SKM-1 (cell line): Measurements from ENCODE around the gene GBF1.
A peak's percentile ranks its signal among the peaks of the same experiment; 100 is the strongest.

Experiments used
- DNase-seq: peaks from one replicate; lab custom pipeline; 2025; ENCODE audit not compliant: unreplicated experiment; lab: John Stamatoyannopoulos, UW

Gene GBF1

DNA sequence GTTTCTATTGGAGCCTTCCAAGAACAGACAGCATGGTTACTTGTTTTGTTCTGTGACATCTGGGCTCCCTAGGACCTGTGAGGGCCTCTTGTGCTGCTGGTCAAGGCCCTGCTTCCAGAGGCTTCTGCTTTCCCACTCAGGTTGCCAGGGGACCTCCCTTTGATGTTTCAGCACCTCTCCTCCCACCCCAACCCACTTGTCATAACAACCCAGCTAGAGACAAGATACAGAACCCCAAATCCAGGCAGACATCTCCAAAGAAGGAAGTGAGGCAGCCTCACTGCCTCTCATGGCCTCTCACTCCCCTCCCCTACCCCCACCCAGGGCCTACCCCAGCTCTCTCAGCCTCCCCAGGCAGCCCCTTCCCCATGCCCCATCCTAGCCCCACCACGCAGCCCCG lies 161.5 kb downstream of the GBF1 start:
- DNase-seq, result no peak

DNA sequence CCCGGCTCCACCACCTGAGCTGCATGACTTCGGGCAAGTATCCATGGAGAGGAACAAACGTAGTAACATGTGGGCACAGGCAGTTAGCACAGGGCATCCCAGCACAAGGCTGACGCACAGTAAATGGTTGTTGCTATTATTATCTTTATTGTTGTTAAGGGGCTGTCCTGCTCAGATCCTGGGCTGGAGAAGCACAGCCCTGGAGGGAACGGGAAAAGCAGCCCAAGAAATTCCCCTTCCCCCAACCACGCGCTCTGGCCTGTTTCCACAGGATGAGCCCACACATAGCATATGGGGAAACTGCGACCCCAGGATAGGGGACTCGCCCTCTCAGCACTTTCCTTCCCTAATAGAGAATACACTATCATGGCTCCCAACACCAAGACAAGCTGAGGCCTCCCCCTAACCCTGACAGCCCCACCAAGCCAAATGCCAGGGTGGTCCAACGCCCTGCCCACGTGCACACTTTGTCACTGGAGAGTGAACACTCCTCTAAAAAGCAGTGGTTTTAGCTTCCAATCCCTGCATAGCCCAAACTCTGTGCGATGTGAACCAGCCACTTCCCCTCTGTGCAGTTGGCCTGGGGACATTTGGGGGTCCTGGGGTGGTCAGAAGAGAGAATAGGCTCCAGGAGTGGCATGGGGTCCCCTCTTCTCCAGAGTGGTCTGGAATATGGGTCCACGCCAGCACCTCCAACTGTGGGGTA lies 162.2 kb downstream of the GBF1 start:
- no peak for DNase-seq

DNA sequence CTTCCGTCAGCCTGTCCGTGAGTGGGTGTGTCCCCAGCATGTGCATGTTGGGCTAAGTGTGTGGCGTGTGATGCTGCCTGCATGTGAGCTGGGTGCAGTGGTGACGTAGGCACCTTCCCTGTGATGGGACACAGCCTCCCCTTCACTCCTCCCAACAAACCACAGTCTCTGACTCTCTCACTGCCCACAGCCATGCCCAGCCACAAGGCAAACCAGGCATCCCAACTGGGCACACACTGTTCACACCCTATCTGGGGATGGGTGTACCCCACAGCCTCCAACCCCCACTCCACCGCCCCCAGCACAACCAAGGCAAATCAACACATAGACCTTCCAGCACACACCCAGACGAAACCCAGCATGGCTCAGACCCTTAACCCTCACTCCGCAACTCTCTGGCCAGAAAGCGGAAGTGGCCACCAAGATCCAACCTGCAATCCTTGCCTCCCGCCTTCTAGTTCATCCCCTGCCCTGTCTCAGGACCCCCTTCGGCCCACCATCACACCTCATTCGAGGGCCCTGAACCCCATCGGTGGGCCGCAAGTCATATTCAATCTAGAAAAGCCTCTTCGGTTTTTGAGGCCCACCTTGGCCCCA lies 162.9 kb downstream of the GBF1 start:
- no peak for DNase-seq

DNA sequence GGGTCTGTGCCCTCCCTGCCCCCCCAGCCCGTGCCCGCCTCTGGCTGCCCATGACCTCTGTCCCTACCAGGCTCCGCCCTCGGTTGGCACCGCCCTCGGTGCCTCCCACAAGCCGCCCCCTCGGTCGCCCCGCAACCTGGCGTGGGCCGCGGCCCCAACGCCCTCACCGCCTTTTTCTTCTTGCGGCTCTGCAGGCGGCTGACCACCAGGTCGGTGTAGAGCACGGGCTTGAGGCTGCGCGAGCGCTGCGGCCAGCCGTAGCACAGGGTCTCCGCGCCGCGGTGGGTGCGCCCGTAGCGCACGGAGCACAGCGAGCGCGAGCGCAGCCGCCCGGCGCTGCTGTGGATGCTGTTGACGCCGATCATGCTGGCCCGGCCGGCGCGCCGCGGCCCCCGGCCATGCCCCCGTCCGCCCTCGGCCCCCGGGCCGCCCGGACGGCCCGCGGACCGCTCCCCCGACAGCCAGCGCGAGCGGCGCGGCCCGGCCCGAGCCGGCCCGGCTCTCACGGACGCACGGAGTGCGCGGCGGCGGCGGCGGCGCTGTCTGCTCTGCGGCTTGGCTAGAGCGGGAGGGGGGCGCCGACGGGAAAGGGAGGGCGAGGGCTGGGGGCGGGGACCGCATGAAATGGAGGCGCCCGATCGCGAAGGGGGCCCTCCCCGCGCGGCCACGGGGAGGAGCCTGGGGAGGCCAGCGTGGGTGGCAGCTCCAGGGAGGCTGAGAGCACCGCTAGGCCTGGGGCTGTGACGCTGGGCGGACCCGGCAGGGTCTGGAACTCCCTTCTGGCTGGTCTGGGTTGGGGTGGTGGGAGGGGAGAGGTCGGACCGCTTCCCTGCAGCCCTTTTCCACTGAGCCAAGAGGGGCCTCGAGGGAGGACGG lies 163.6 kb downstream of the GBF1 start:
- no peak for DNase-seq

DNA sequence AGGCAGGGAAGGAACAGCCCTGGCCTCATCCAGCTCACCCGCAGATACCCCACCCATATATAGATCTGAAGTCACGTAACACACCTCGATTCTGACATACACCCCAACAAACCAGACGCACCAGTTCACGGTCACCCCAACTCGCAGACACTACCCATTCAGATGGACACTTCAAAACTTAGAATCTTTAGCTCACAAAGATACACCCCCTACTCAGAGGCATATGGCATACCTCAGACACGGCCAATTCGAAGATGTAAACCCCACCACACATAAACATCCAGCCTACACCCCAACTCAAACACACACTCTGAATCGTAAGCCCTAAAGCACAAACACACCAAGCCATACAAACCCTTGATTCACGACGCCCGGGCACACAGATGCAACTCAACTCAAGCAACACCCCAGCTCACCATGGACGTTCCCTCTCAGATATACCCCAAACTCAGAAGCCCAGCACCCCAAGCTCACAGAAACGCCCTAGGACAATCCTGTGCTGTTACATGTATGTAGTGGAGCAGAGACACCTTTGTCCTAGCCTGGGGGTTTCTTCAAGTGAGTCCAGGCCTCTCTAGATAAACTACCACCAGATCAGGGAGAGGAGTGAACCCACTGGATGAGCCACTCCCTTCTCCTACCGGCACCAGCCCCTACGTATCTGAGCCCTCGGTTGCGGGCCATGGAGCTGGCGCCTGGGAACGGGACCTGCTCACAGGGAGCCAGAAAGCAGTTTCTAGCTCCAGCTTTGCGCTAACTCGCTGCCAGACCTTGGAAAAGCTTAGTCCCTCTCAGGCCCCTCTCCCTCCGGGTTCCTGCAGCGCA lies 164.5 kb downstream of the GBF1 start:
- DNase-seq, result no peak

DNA sequence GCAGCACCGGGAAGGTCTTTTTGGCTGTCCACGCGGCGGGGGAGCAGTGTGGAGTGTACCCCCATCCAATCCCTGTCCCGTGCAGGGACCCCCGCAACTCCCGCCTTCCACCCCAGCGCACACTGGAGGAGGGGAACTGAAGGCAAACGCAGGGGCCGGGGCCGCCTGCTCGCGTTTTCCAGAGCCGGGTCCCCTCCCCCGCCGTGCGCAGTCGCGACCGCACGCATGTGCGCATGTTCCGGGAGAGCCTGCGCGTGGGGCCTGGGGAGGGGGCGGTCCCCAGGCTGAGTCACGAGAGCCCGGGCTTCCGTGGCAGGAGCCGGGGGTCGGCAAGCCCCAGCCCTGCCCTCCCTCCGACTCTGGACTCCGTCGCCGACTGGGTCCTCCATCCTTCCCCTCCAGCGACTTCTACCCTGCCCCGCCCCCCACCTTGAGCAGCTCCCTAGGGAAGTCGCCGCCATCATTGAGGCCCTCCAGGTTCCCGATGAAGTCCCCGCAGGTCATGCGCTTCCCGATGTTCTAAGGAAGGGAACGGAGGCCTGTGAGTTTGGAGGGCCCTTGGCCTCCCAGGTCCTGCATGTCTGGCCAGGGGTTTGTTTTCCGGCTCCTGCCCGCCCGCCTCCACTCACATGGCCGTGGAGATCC lies 165.2 kb downstream of the GBF1 start:
- DNase-seq, result no peak

DNA sequence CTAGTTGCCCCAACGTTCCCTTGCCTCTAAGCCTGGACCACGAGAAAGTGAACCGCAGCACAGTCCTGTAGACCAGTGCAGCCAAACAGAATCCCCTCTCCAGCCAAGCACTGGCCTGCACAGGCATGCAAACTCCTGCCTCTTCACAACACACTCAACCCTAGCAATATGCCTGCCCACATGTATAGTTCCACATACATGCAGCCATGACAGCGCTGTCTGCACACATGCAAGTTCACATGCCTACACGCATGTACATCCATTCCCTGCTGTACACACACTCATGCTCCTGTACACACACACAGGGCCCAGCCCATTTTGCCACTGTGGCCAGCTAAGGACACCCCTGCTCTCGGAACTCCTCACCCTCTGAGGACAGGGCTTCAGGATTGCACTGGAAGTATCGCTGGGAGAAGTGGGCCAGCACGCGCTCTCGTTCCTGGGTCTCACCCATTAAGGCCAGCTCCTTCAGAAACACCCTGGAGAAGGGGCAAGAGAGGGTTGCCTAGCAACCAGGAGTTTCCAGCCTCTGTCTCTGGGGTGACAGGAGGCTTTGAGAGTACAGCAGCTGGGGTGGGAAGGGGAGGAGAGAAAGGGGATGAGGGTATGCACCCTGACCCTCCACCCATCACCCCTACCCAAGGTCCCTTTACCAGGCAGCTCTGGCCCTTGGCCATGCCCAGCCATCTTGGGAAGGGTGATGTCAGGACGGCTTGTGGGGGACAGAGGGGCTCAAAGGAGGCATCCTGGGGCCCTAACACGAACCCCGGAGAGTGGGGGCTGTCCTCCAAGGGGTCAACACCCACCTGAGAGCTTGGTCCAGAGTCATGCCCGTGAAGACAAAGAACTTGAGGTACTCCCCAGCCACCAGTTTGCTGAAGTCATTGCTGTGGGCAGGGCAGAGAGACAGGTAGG lies 166.3 kb downstream of the GBF1 start:
- DNase-seq, result no peak

DNA sequence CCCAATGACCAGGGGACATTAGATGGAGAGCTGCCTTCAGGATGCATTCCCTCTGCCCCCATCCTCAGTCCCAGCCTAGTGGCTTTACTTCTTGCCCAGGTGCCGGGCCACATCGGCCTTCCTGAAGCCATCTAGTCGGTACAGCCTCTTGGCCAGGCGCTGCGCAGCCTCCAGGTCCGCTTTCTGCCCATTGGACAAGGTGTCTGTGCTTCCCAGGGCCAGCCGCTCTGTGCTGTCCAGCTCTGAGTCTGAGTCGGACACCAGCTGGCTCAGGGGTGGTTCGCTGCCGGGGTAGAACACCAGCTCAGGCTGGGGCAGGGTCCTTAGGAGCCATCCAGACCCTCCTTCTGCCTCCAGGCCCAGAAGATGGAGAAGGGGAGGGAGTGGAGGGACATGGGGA lies 167.0 kb downstream of the GBF1 start:
- DNase-seq, result no peak

DNA sequence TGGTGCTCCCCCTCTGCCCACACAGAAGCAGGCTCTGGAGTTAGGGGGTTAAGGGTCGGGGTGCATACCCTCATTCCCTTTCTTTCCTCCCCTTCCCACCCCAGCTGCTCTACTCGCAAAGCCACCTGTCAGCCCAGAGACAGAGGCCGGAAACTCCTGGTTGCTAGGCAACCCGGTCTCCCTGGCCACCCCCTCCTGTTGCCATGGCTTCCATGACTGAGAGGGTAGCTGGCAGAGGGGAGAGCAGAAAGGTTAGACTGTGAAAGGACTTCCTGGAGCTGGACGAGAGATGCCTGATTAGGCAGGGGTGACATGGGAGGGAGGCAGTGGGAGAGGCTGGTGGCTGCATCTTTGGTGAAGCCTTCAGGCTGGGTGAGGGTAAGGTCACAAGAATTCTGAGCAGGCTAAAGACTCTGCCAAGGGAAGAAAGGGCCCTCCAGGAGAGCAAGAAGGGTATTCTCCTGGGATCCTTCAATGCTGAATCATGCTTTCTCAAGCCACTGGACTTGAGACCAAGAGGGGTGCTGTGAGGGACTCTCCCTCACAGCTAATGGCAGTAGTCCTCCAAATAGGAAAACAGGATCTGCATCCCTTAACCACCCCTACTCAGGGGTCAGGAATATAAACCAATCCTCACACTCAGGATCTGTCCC lies 167.8 kb downstream of the GBF1 start:
- DNase-seq, result no peak

DNA sequence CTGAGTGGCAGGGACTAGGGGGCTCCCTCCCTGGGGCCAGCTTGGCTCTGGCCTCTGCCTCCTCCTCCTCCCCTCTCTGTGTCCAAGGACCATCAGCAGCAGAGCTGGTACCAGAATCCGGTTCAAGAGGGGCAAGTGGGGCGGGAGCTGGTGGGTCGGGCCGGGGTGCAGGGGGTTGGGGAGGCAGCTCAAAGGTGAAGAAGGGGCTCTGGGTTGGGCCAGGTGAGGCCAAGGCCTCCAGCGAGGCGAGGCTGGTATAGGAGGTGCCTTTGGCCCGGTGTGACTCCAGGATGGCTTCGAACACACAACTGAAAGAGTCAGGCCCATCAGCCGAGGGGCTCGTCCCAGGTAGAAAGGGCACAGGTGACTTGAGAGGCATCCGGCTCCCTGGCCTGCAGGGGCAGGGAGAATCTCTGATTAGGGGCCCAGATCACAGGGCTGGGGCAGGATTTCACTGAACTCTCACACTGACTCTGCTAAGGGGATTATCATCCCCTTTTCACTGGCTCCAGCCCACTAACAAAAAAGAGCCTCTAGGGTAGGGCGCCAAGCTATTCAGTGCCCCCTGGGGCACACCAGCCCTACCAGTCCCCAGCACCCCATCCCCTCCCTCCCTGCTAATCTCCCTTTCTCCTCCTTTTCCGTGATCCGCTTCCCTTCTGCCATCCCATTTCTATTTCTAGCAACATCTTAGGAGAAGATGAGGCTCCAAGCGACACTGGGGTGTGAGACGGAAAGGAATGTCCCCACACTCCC lies 168.7 kb downstream of the GBF1 start:
- no peak for DNase-seq

DNA sequence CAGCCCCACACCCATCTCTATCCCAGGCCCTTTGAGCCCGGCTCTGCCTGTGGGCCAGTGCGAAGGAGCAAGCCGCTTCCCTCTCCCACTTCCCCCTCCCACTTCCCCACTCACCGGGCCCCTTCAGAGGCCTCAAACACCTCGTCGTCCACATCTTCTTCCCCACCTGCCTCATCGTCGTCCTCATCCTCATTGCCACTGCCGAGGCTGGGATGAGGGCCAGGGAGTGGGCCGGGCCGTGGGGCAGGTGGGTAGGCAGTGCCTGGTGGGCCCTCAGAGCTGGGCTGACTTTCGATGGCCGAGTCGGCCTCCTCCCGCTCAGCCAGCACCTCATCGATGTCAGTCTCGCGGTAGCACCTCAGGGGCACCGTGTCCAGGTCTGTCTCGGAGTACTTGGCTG lies 169.4 kb downstream of the GBF1 start:
- no peak for DNase-seq

DNA sequence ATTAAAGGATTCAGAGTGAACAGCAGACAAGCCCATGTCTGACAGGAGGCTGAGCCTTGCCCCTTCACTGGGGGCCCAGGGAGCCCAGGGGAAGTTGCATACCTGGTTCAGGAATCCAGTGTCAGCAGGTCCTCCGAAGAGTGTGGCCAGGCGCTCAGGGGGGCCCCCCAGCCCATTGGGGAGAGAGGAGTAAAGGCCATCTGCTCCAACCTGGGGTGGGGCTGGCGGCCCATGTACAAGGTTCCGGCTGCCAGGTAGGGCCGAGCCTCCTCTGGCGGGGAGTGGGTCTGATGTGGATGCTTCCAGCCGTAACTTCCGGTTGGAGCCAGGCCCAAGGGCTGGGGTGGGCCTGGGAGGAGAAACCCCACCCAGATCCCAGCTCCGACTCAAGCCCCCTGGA lies 171.0 kb downstream of the GBF1 start:
- DNase-seq, result no peak

DNA sequence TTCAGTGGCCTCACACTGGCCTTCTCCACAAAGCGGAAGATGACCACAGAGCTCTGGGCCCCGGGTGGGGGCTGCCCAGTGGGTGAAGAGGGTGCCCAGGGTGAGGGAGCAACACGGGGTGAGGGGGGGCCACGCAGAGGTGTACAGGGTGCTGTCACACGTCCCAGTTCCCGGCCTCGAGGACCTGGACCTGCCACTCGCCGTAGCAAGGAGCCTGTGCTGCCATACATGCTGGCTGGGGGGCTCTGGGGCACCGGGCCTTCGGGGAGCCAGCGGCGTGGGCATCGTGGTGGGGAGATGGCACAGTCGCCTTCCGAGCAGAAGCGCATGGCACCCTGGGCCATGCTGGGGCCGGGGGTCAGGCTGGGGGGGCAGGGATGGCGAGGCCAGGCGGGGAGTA lies 171.4 kb downstream of the GBF1 start:
- DNase-seq, result no peak

DNA sequence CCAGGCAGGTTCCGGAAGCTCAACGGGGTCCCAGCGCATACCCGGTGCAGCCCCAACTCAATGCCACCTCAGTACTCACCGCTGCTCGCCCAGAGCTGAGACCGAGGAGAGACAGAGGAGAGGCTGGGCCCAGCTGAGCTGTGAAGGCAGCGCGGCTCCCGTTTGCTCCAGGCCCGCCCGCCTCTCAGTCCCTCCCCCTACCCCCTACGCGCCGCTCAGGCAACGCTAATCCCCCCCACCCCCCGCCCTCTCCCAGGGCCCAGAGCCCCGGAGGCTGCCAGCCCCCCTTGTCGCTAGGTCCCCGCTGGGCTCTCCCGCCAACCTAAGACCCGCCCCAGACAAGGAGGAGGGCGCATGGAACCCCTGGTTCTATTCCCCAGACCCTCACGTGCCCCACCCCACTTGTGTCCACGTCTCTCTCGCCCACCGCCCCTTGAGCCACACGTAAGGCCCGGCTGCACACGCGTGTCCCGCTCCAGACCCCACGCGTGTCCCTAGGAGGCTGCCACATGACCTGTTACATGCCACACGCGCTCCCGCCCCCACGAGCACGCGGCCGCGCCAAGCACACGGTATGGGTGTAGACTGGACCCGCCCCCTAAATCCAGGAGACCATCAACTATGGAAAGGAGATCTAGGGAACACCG lies 173.4 kb downstream of the GBF1 start, which contains the start of gene PSD:
Gene PSD (minus strand): TSS at position 164 of the 647 bp plus-strand sequence. CDS start 1,747 bp downstream, outside the sequence.
- no peak for DNase-seq

DNA sequence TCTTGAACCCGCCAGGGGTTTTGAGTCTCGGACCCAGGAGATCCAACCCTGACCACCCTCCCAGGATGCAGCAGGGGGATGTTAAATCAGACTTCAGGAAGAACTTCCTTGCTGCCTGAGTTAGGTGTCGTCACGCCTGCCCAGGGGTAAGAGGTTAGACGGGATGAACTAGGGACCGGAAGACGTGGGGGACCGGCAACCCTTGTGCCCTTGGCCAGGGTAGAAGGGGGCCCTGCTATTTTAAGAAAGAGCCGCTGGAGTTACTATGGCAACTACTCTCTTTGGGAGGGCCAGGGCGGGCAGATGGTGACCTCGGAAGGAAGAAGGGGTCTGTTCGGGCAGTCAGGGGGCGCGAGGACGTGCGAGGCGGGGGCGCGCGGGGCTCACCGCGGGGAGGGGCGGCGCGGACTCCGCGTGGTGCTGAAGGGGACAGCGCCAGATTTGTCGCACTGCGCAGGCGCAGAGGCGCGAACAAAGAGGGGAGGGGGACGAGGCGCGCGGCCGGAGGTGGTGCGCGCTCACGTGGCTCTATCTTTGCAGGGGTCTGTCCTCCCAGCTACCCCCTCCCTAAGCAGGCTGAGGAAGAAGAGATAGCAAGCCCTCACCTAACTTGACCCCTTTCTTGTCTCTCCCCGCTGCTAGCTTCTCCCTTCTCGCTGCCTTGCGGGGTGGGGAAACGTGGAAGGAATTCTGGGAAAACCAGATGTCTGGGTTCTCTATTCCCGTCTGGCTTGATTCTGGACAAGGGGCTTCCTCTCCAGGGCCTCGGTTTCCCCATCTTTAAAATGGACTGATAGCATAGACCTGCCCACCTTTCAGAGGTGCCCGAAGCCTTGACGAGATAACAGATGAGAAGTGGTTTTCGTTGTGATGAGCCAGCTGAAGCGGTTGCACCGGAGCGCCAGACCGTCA lies 174.2 kb downstream of the GBF1 start:
- DNase-seq, result peak; percentile 46

DNA sequence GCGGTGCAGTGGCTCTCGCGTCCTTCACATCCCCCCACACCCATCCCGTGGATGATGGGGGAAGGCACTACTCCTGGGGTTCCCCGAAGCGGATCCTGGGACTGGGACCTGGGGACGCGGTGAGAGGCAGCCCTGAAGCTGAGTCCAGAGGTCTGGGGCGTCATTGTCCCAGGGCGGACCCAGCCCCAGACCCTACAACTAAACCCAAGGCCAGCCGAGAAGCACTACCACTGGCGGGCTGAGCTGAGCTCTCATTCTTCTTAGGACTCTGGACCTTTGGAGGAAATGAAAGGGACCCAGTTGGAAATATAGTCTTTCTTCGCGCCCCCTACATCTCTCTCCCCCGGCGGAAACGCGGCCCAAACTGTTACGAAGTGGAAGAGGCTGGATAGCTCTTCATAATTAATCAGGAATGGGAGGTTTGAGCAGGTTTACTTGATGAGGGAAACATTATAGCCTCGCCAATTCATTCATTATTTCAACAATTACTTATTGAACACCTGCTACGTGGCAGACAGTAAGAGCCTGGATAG lies 174.9 kb downstream of the GBF1 start:
- no peak for DNase-seq
